Stimulated activated CD8-positive, alpha-beta memory T cell treated with anti-CD3 and anti-CD28 coated beads, Interleukin-7, amount 100 ng/mL, for 1 hour (primary cell): ENCODE data around the gene PRPF6.
"Not testable (repeated sequence)": the region's sequence is repeated elsewhere in the genome, so short reads cannot be mapped to it uniquely, and the experiment has no call there.

Experiments
- DNase-seq, 2 donors: peaks; one replicate each; pipeline ENCODE4 v3.0.0-alpha.2; 2020; ENCODE audit warnings: low read depth in 2 of 2

The PRPF6 gene

DNA sequence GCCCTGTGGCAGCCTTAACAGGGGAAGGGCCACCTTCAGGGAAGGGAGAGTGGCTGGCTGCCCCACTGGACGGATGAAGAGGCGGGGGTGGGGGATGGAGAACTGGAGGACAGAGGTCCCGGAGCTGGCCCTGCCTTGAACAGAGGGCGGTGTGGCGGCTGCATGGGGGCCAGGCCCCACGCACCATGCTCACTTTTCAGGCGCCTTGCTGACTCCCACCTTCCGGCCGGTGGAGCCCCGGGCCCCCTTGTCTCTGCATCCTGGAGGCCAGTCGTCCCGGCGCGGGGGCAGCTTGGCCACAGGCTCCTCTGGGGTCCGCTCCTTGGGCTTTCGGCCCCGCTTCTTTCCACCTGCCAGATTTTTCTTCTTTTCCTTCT, 21.2 kb upstream of the PRPF6 start:
- no peak for DNase-seq

- not testable (repeated sequence) for DNase-seq
These were observed 20.0 kb upstream of the PRPF6 start for GRCh38 chr20:63960654-63961621.

DNA sequence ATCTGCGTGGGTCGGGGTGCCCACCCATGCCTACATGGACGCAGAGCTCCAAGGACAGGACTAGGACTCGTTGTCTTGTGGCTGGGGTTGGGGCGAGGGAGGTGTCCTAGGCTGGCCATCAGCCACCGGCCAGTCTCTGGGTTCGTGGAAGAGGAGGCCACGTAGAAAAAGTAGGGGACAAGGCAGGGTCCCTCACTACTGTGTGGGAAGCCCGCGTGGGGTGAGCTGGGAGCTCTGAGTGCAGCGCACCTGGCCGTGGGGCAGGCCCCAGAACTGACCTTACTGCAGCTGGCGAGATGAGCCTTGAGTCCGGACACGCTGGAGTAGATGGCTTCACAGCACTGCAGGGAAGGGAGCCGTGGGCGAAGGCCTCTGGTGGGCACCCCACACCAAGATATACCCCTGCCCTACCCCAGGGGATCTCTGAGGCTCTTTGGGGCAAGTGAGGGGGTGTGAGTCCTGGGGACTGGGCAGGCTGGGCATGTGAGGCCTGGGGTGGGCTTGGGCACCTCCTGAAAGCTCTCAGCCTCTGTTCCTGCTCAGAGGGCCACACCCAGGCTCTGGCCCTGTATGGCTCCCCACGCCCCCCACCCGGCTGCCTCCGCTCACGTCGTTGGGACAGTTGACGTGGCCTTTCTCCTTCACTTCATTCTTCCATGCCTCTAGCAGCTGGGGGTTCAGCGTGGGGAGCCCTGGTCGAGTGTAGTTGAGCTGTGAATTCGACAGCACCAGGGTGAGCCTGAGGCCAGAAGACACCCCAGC, 19.1 kb upstream of the PRPF6 start:
- DNase-seq = no peak

DNA sequence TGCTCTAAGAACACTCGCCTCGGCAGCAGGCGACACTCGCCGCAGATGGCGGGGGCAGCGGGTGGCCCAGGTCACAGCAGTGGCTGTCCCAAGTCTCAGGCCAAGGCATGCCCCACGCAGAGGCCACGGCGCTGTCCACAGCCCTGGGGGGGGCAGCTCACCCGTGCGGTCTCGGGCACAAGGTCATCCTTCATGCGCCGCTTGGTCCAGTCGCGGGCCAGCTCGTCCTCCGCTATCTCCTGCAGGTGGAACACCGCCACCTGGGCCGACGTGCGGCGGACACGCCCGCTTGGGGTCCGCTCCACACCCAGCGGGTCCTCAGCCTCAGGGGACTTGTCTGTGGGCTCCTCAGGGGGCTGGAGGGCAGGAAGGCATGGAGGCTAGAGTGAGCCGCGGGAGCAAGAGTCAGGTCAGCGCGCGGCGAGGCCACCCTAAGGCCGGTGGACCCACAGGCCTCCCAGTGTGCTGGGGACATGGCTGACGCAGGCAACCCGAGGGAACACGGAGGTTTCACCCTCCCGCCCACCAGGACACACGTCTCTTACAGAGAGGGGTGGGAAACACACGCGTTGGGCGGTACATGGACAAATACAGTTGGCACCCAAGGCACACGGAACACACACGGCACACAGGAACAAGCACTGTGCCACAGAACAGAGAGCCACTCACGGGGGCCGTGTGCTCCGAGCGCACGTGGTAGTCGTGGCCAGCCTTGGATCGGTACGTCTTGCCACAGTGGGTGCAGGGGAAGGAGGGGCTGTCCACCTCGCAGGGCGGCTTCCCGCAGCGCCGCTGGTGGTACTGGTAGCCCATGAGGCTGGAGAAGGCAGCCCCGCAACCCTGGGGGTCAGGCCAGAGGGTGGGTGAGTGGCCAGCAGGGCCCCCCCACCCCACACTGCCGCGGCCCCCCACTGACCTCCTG, 18.2 kb upstream of the PRPF6 start:
- no peak for DNase-seq

GRCh38 chr20:63963348-63963741, 17.6 kb upstream of the PRPF6 start:
- no peak for DNase-seq

- DNase-seq = no peak
These were observed 17.1 kb upstream of the PRPF6 start for GRCh38 chr20:63963784-63964301.

- DNase-seq = no peak
These were observed 16.5 kb upstream of the PRPF6 start for GRCh38 chr20:63964412-63964811.

DNA sequence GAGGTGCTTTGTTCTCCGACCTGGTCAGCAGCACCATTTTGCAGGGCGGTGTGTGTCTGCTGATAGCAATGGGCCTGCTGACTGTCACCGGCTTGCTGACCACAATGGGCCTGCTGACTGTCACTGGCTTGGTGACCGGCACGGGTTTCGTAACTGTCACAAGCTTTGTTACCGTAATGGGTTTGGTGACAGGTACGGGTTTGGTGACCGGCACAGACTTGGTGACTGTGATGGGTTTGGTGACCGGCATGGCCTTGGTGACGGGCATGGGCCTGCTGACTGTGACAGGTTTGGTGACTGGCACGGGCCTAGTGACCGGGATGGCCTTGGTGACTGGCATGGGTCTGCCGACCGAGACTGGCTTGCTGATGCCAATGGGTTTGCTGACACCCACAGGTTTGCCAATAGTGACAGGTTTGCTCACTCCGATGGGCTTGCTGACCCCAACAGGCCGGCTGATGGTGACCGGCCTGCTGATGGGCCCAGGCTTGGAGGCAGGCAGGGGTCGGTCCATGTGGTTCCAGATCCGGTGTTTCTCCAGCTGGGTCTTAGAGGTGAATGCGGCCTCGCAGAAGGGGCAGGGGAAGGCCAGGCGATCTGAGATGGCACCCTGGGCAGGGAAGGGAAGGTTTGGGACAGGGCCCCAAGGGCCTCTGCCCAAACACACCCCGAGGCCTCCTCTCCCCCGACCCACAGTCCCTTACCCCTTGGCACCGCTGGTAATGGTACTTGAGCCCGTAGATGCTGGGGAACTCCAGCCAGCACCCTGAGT, 14.6 kb upstream of the PRPF6 start:
- no peak for DNase-seq

- DNase-seq = no peak
These were observed 14.0 kb upstream of the PRPF6 start for GRCh38 chr20:63966944-63967322.

- DNase-seq = no peak
These were observed 13.4 kb upstream of the PRPF6 start for GRCh38 chr20:63967330-63968135.

DNA sequence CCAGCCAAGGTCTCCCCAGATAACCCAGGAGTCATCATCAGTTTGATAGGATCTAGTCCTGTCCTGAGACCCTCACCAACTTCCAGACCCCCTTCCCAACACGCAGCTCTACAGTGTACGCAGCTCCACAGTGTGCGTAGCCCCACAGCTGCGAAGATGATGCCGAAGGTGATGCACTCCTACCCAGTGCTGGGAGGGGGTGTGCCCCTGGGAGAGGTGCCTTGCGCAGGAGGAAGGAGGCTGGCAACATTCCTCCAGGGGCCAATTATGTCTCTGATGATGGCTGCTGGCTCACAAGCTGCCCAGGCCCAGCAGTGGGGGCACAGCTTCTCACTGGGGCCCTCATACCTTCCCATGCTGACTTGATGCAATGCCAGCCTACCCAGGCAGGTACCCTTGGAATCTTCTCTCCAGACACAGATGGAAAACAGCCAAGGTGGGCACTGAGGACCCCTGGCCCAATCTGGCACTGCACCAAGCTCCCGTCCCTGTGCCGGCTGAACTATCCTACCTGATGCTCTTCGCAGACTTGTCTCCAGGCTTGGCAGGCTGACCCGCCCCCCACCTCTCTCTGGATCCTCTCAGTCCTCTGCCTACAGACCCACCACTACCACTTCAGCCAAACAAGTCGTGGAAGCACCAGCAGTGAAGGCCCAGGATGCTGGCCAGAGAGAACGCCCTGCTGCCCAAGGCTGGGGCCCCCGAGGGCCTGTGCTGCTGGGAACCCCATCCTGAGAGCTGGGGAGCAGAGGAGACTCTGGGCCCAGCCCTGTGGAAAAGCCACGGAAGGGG, 12.6 kb upstream of the PRPF6 start:
- no peak for DNase-seq

DNA sequence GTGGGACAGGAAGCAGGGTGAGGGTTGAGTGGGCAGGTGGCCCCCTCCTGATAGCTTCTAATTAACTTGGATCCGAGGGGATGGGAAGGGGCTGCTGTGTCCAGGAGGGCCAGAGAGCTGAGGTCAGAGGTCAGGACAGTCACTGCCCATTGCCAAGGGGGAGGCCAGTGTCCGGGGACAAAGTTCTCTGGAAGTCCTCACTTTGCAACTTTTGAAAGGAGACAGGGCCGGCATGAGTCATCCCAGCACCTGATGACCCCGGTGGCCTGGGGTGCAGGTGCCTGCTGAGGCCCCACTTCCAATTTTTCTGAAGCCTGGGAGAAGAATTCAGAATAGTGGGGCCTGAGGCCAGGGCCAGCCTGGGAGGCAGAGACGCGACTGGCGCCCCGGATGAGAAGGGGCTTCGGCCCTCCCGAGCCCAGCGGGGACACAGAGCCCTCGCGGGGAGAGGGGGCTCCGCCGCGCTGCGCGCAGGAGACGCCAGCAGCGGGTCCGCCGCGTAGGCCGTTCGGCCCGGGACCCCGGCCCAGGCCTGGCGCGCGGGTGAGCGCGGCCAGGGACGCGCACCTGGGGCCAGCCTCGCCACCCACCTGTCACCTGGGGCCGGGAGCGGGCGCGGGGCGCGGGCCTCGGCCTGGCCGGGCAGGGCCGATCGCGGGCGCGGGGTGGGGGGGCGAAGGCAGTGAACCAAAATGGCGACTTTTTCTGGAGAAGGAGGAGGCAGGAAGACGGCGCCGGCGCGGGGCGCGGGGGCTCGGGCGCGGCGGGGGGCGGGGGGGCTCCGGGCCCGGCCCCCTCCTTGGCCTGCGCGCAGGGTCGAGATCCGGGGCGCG, 11.8 kb upstream of the PRPF6 start:
- no peak for DNase-seq

GRCh38 chr20:63969838-63970713, 10.9 kb upstream of the PRPF6 start, which contains the start of gene ZNF512B:
TSS of gene ZNF512B (minus strand) at chr20:63969930. CDS start at chr20:63967950, 1,980 bp downstream.
- no peak for DNase-seq

DNA sequence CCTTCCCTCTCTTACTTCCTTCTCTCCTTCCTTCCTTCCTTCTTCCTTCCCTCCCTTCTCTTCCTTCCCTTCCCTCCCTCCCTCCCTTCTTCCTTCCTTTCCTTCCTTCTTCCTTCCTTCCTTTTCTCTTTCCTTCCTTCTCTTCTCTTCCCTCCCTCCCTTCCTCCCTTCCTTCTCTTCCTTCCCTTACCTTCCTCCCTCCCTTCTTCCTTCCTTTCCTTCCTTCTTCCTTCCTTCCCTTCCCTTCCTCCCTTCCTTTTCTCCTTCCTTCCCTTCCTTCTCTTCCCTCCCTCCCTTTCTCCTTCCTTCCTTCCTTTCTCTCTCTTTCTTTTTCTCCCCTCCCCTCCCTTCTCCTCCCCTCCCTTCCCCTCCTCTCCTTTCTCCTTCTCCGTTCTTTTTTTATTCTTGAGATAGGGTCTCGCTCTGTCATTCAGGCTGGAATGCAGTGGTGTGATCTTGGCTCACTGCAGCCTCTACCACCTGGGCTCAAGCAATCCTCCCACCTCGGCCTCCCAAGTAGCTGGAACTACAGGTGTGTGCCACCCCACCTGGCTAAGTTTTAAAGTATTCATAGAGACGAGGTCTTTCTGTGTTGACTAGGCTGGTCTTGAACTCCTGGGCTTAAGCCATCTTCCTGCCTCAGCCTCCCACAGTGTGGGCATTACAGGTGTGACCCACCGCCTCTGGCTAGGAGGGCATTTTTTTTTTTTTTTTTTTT, 10.1 kb upstream of the PRPF6 start:
- DNase-seq = no peak

DNA sequence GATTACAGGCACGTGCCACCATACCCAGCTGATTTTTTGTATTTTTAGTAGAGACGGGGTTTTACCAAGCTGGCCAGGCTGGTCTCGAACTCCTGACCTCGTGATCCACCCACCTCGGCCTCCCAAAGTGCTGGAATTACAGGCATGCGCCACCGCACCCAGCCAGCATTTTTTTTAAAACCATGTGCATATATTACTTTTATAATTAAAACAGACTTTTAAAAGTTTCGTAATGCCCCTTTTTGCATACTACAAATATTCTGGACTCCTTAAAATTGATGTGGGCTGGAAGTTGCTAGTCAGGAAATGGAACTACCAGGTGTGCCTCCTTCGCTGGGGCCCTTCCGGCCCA, 9.0 kb upstream of the PRPF6 start:
- not testable (repeated sequence) for DNase-seq

DNA sequence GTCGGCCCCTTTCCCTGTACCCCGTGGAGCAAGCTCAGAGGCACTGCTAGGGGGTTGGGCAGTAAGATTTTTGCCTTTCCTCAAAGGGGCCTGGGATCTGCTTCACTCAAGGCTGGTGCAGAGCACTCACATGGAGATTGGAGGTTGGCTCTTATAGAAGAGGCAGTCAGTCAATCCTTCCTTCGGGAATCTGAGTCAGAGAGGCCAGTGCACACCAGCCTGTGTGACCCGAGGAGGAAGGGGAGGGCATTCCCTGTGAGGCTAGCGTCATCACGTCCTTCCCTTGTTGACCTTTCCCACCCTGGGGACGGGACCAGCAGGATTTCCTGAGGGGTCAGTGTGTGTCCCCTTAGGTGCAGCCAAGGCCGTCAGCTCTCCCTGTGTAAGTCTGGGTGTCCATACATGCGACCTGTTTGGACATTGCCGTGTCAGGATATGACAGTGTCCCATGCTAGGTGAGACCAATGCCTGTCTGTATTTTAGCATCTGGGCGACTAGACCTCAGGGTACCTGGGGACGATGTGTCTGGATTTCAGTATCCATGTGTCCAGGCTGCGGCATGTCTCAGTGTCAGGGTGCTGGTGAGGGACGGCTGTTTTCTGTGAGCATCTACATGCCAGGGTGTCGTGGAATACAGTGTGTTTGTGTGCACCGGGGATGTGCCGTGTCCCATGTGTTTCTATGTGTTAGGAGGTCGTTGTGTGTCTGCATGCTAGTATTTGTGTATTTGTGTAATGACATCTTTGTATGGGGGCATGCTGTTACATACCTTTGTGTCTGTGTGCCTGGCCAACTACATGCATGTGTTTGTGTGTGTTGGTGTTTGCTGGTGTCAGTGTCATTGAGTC, 8.4 kb upstream of the PRPF6 start:
- no peak for DNase-seq
